ENCODE data around the gene MYO9B.

MYO9B gene

DNA sequence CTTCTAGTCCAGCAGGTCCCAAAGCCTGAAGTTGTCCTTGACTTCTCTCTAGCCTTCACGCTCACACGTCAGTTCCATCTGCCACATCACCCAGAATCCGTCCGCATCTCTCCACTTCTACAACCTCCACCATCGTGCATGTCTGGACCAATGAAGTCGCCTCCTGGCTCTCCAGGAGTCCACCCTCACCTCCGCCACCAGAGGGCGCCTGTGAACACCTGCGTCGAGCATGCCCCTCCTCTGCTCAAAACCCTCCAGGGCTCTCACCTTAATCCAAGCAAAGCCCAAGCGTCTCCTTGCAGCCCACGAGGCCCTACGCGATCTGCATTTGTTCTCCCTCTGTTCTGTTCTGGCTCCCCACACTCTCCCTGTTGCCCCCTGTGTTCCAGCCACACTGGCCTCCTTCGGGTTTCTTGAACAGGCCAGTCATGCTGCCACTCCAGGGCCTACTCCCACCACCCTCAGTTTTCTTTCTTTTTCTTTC is 185.3 kb downstream of the MYO9B start:
- Histone ChIP-seq H3K36me3 (ENCODE audit: control insufficient read depth, low read length) (no peaks in the 10 kb centered on the region), H4K20me1 (ENCODE audit: control insufficient read depth, insufficient read depth, low read depth, low read length) (no peaks in the 10 kb centered on the region), H3K9me2 (replicated peaks; ENCODE audit: control insufficient read depth, low read length) (no peaks in the 10 kb centered on the region), H3F3A (ENCODE audit: control insufficient read depth, insufficient read depth) (peaks cover 15% of the 10 kb centered on the region), H3K79me2 (ENCODE audit: control insufficient read depth, low read length) (no peaks in the 10 kb centered on the region), H3K4me1 (ENCODE audit: control insufficient read depth, low read length) (peaks cover 39% of the 10 kb centered on the region), H3K4me3 (ENCODE audit: low read length) (peak overlapping the region; percentile 45), H3K9me3 (ENCODE audit: control insufficient read depth, insufficient read depth, low read length) (no peaks in the 10 kb centered on the region), H3K27me3 (ENCODE audit: control insufficient read depth, low read length) (no peaks in the 10 kb centered on the region), H3K4me2 (ENCODE audit: low read length) (peak overlapping the region; percentile 60), H3K27ac (ENCODE audit: low read depth, low read length) (peak overlapping the region; percentile 46)
- TF ChIP-seq, protein P1, sequence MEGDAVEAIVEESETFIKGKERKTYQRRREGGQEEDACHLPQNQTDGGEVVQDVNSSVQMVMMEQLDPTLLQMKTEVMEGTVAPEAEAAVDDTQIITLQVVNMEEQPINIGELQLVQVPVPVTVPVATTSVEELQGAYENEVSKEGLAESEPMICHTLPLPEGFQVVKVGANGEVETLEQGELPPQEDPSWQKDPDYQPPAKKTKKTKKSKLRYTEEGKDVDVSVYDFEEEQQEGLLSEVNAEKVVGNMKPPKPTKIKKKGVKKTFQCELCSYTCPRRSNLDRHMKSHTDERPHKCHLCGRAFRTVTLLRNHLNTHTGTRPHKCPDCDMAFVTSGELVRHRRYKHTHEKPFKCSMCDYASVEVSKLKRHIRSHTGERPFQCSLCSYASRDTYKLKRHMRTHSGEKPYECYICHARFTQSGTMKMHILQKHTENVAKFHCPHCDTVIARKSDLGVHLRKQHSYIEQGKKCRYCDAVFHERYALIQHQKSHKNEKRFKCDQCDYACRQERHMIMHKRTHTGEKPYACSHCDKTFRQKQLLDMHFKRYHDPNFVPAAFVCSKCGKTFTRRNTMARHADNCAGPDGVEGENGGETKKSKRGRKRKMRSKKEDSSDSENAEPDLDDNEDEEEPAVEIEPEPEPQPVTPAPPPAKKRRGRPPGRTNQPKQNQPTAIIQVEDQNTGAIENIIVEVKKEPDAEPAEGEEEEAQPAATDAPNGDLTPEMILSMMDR (IDR thresholded peaks at IDR 0.05; ENCODE audit: low read depth, low read length, poor library complexity, severe bottlenecking) = peak; percentile 95
- TF ChIP-seq EZH2phosphoT487 (IDR thresholded peaks at IDR 0.05; ENCODE audit: borderline replicate concordance, low read length) = no peak

DNA sequence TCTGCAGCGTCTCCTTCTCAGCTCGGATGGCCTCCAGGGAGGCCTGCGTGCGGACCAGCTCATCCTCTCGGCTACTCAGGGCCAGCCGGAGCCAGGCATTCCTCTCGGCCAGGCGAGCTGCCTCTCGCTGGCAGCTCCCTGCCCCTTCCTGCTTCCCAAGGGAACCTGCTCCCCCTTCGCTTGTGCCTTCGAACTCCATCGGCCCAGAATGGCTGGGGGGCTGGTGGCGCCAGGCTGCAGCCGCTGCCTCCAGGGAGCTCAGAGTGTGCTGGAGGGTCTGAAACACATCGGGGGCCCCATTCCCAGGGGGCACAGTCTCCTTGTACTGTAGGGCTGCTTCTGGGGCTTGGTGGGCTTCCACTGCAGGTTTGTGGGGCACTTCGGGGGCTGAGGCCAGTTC is 187.0 kb downstream of the MYO9B start:
- Histone ChIP-seq H3F3A (ENCODE audit: control insufficient read depth, insufficient read depth) (peaks cover 23% of the 10 kb centered on the region), H3K9me2 (replicated peaks; ENCODE audit: control insufficient read depth, low read length) (no peaks in the 10 kb centered on the region), H3K27ac (ENCODE audit: low read depth, low read length) (no peak overlapping the region)

More for the DNA sequence above, 187.0 kb downstream of the MYO9B start:
- Histone ChIP-seq H3K9me3 (ENCODE audit: control insufficient read depth, insufficient read depth, low read length) (no peaks in the 10 kb centered on the region), H3K27me3 (ENCODE audit: control insufficient read depth, low read length) (no peaks in the 10 kb centered on the region), H3K4me1 (ENCODE audit: control insufficient read depth, low read length) (peaks cover 44% of the 10 kb centered on the region), H4K20me1 (ENCODE audit: control insufficient read depth, insufficient read depth, low read depth, low read length) (no peaks in the 10 kb centered on the region), H3K36me3 (ENCODE audit: control insufficient read depth, low read length) (no peaks in the 10 kb centered on the region), H3K4me3 (ENCODE audit: low read length) (no peak overlapping the region), H3K4me2 (ENCODE audit: low read length) (no peak overlapping the region), H3K79me2 (ENCODE audit: control insufficient read depth, low read length) (peaks cover 3% of the 10 kb centered on the region)
- TF ChIP-seq, protein P1 (IDR thresholded peaks at IDR 0.05; ENCODE audit: low read depth, low read length, poor library complexity, severe bottlenecking) = no peak
- TF ChIP-seq EZH2phosphoT487 (IDR thresholded peaks at IDR 0.05; ENCODE audit: borderline replicate concordance, low read length) = no peak
